NOMO-1 (cell line): Measurements from ENCODE around the gene LIN37.
"Not testable (repeated sequence)": the region's sequence is repeated elsewhere in the genome, so short reads cannot be mapped to it uniquely, and the experiment has no call there.

Experiments used
- DNase-seq, 2 experiments: peaks; one replicate each; lab custom pipeline; 2025; ENCODE audit not compliant: unreplicated experiment in 2 of 2; lab: John Stamatoyannopoulos, UW

LIN37 gene

GRCh38 chr19:35772362-35772761 is 24.0 kb downstream of the LIN37 start:
- not testable (repeated sequence) for DNase-seq

- no peak for DNase-seq
Observed at GRCh38 chr19:35773020-35773806, 24.8 kb downstream of the LIN37 start.

GRCh38 chr19:35774274-35775045 is 26.1 kb downstream of the LIN37 start:
- no peak for DNase-seq

- DNase-seq: no peak
Observed at GRCh38 chr19:35775046-35775297, 26.6 kb downstream of the LIN37 start.

- DNase-seq: peak; percentile 98
Observed at GRCh38 chr19:35775298-35776101, 27.1 kb downstream of the LIN37 start, which contains the start of gene ARHGAP33. TSS of gene ARHGAP33 (plus strand) at chr19:35775564. CDS start at chr19:35775659, 95 bp downstream.

- no peak for DNase-seq
Observed at GRCh38 chr19:35776102-35776788, 27.9 kb downstream of the LIN37 start.

- no peak for DNase-seq
Observed at GRCh38 chr19:35777086-35777841, 28.9 kb downstream of the LIN37 start.

GRCh38 chr19:35777961-35778360 is 29.6 kb downstream of the LIN37 start:
- DNase-seq: no peak

- DNase-seq: no peak
Observed at GRCh38 chr19:35779033-35779432, 30.7 kb downstream of the LIN37 start.

- DNase-seq: no peak
Observed at GRCh38 chr19:35780058-35780457, 31.7 kb downstream of the LIN37 start.

- DNase-seq: no peak
Observed at GRCh38 chr19:35780717-35781116, 32.3 kb downstream of the LIN37 start.

GRCh38 chr19:35781650-35782049 is 33.3 kb downstream of the LIN37 start:
- DNase-seq: no peak

- no peak for DNase-seq
Observed at GRCh38 chr19:35782589-35782988, 34.2 kb downstream of the LIN37 start.

- no peak for DNase-seq
Observed at GRCh38 chr19:35783469-35784434, 35.4 kb downstream of the LIN37 start.

- no peak for DNase-seq
Observed at GRCh38 chr19:35784503-35785338, 36.3 kb downstream of the LIN37 start.

GRCh38 chr19:35785339-35785627 is 36.9 kb downstream of the LIN37 start:
- DNase-seq: no peak

GRCh38 chr19:35786299-35787160 is 38.2 kb downstream of the LIN37 start:
- DNase-seq: no peak
